PFSK-1 (cell line): ENCODE data around the gene SRRT.
A peak's percentile ranks its signal among the peaks of the same experiment; 100 is the strongest.

Experiments
- FOXP2 ChIP-seq: optimal IDR thresholded peaks from 2 replicates; pipeline ENCODE3; 2011; ENCODE audit warnings: borderline replicate concordance, control low read depth, inconsistent platforms; ENCODE audit not compliant: insufficient read depth; ENCODE audit errors: extremely low read length, extremely low read depth
- POLR2AphosphoS5 ChIP-seq: IDR thresholded peaks from 2 replicates; pipeline ENCODE4 v1.6.1; 2012; ENCODE audit warnings: low read depth, mild to moderate bottlenecking, control low read depth, low read length, moderate library complexity
- REST ChIP-seq, 2 experiments: IDR thresholded peaks; 2 replicates each; pipeline versions ENCODE4 v1.6.1 to v1.8.0; 2011 to 2012; ENCODE audit warnings: low read depth in 2 of 2, low read length in 2 of 2, control low read depth in 1 of 2, inconsistent platforms in 1 of 2, mild to moderate bottlenecking in 1 of 2, moderate library complexity in 1 of 2; ENCODE audit not compliant: insufficient read depth in 1 of 2
- SIN3A ChIP-seq: IDR thresholded peaks from 2 replicates; pipeline ENCODE4 v1.6.1; 2012; ENCODE audit warnings: mild to moderate bottlenecking, low read length, moderate library complexity, borderline replicate concordance; ENCODE audit not compliant: insufficient read depth
- TAF1 ChIP-seq: IDR thresholded peaks from 2 replicates; pipeline ENCODE4 v1.6.1; 2012; ENCODE audit warnings: low read length, control low read depth, borderline replicate concordance; ENCODE audit not compliant: insufficient read depth

SRRT gene

GRCh38 chr7:100888291-100888987 is 13.5 kb downstream of the SRRT start:
- TF ChIP-seq POLR2AphosphoS5: peak; percentile 16; the same call in 1 of the 2 replicates
- TF ChIP-seq TAF1: no peak

GRCh38 chr7:100888988-100889750 is 14.3 kb downstream of the SRRT start, which contains the start of gene UFSP1:
Gene UFSP1, minus strand, starts transcription at chr7:100889715. Its CDS starts 444 bp downstream, at chr7:100889271.
- TF ChIP-seq TAF1 (no peak), POLR2AphosphoS5 (peak; percentile 86)

GRCh38 chr7:100890653-100891567 is 16.0 kb downstream of the SRRT start:
- TF ChIP-seq POLR2AphosphoS5: peak; percentile 23; the same call in 1 of the 2 replicates
- TF ChIP-seq SIN3A: no peak

GRCh38 chr7:100891568-100892247 is 16.8 kb downstream of the SRRT start:
- TF ChIP-seq TAF1 (no peak), SIN3A (no peak), POLR2AphosphoS5 (no peak), REST (IDR thresholded peaks at IDR 0.05; ENCODE audit: insufficient read depth in 1 of 2, low read depth in 2 of 2, low read length in 2 of 2) (no peak), FOXP2 (no peak)

- TF ChIP-seq SIN3A: no peak
- TF ChIP-seq REST (IDR thresholded peaks at IDR 0.05; ENCODE audit: insufficient read depth in 1 of 2, low read depth in 2 of 2, low read length in 2 of 2): 0 out of 4 replicates have a peak, but pooled peaks of 1 of the 2 experiments have one; percentile 26
Measured at GRCh38 chr7:100892364-100893317, 17.7 kb downstream of the SRRT start.

- TF ChIP-seq TAF1: no peak
Measured at GRCh38 chr7:100893318-100893895, 18.5 kb downstream of the SRRT start.
